T1000 (cell line): ENCODE data around the gene PCDH1.

Experiments
- DNase-seq: peaks from one replicate; lab custom pipeline; 2025; ENCODE audit warnings: mixed read lengths; lab: John Stamatoyannopoulos, UW

The PCDH1 gene

DNA sequence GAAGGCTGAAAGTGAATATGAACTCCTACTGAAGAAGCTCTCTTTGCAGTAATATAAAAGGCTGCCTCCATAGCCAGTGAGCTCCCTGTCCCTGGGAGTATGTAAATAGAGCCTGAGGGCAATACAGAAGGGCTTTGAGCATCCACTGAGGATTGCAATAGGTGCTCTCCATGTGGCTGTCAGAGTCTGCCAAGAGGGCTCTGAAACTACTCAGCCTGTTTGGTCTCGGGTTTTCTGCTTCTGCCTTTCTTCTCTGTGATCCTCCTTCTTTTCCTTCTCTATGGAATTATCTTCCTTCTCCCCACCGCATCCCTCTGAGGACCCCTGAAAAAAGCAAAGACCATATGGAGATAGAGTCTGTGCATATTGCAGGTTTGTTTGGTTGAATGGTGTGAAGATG lies 69.4 kb downstream of the PCDH1 start:
- DNase-seq = no peak

GRCh38 chr5:141807732-141808131 lies 70.5 kb downstream of the PCDH1 start:
- no peak for DNase-seq

- no peak for DNase-seq
Measured at GRCh38 chr5:141807329-141807728, 70.9 kb downstream of the PCDH1 start.

DNA sequence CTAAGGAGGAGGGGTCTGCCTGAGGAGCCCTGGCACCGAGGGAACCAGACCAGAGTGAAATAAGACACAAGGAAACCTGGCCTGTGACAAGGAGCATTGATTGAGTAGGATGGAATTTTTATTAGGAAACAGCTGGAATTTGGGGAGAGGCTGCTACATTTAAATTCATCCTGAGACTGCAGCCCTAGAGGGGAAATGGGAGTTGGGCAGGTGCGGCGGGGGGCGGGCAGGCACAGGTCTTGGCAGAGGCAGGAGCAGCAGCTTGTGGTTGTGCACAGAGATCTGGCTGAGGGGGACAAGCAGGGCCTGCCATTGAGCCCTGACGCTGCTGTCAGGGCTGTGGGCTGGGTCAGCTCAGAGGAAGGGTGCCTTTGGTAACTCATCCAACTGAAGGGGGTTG lies 71.6 kb downstream of the PCDH1 start:
- no peak for DNase-seq

DNA sequence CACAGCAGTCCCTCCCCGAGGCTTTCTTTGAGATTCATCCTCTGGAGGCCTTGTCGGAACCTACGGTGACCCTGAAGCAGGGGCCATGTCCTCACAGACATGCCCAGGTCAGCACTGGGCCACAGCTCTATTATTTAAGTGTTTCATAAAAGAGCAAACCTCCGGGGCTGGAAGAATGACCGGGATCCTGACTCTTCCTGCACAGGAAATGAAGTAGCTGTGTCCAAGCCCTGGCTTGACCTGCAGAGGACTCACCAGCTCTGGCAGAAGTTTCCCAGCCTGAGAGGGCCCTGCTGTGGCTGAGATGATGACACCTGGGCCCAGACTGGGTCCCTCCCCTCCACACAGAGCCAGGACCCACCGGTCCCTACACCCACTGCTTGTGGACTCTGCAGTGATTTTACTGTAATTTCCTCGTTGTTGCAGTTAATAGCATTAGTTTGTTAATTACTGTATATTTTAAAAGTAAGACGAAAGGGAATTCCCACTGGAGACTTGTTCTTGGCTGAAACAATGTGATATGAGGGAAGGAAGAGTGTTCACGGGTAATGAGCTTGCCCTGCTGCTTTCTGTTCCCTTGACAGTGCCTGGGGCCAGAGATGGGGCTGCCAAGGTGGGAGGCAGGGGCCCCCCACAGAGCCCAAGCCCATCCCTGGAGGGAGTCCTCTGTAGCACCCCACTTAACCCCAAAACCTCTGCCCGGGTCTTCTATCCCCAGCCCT lies 72.2 kb downstream of the PCDH1 start:
- no peak for DNase-seq

DNA sequence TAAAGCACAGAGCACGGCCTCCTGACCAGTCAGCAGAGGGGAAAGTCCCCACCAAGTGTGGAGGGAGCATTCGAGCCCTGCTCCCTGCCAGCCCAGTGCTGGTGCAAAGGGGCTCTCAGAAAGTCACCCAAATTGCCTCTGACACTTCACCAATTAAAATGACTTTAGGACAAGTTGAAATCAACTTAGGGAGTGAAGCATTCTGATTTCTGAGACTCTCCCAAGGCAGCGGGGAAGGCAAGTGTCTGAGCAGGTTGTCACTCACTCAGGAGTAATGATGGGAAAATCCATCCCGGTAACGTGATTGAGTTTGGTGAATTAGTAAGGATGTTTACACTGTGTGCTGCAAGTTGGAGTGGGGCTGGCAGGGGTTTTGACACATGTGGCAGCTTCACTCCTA lies 73.7 kb downstream of the PCDH1 start:
- DNase-seq = no peak
